Measurements from ENCODE around the gene IQSEC1. TPM values are rescaled to one million over a fixed set of nuclear protein-coding genes. Genes with fewer than 3 reads are reported as not detected.

IQSEC1 gene
- total RNA-seq, 1 donor from 2014 or later = 82.3 TPM

- H3K4me3 ChIP-seq = peak overlapping the region; percentile 43
- ATAC-seq (no peak), DNase-seq (no peak)
- peaks cover 89% of the 10 kb centered on the region for H3K4me1 ChIP-seq
- intact Hi-C loops (cut with DNase I) = no loop called here
- no peaks in the 10 kb centered on the region for H3K9me3 ChIP-seq
- no peaks in the 10 kb centered on the region for H3K27me3 ChIP-seq (ENCODE audit: low read depth)
- TF ChIP-seq CTCF (IDR thresholded peaks at IDR 0.05) = no peak
- H3K27ac ChIP-seq = peak overlapping the region; percentile 89
- H3K36me3 ChIP-seq = no peaks in the 10 kb centered on the region
Measured at GRCh38 chr3:13013566-13013965, 59.7 kb downstream of the IQSEC1 start.

GRCh38 chr3:13013151-13013561, 60.1 kb downstream of the IQSEC1 start:
- ATAC-seq (no peak), DNase-seq (peak; percentile 61)
- Histone ChIP-seq H3K36me3 (no peaks in the 10 kb centered on the region), H3K27me3 (ENCODE audit: low read depth) (no peaks in the 10 kb centered on the region), H3K27ac (peak overlapping the region; percentile 89), H3K4me1 (peaks cover 89% of the 10 kb centered on the region), H3K4me3 (peak overlapping the region; percentile 43), H3K9me3 (no peaks in the 10 kb centered on the region)
- no peak for TF ChIP-seq CTCF (IDR thresholded peaks at IDR 0.05)
- intact Hi-C loops (cut with DNase I) = no loop called here

- peaks cover 89% of the 10 kb centered on the region for H3K4me1 ChIP-seq
- no peak for TF ChIP-seq CTCF (IDR thresholded peaks at IDR 0.05)
- H3K9me3 ChIP-seq = no peaks in the 10 kb centered on the region
- H3K27ac ChIP-seq = peak overlapping the region; percentile 89
- no peaks in the 10 kb centered on the region for H3K27me3 ChIP-seq (ENCODE audit: low read depth)
- H3K36me3 ChIP-seq = no peaks in the 10 kb centered on the region
- no peak overlapping the region for H3K4me3 ChIP-seq
- ATAC-seq = peak; percentile 77 to 79
- intact Hi-C loops (cut with DNase I) = no loop called here
- DNase-seq = peak; percentile 90
Measured at GRCh38 chr3:13012221-13012691, 61.0 kb downstream of the IQSEC1 start.

GRCh38 chr3:13011573-13012220, 61.5 kb downstream of the IQSEC1 start:
- no peak for TF ChIP-seq CTCF (IDR thresholded peaks at IDR 0.05)
- H3K27ac ChIP-seq = peak overlapping the region; percentile 89
- DNase-seq = peak; percentile 80
- no peak overlapping the region for H3K4me3 ChIP-seq
- H3K36me3 ChIP-seq = no peaks in the 10 kb centered on the region
- H3K4me1 ChIP-seq = peaks cover 89% of the 10 kb centered on the region
- intact Hi-C loops (cut with DNase I) = no loop called here
- no peaks in the 10 kb centered on the region for H3K9me3 ChIP-seq
- no peaks in the 10 kb centered on the region for H3K27me3 ChIP-seq (ENCODE audit: low read depth)
- ATAC-seq = peak; percentile 48 to 51

GRCh38 chr3:13010780-13011572, 62.3 kb downstream of the IQSEC1 start:
- H3K36me3 ChIP-seq = no peaks in the 10 kb centered on the region
- no peak overlapping the region for H3K4me3 ChIP-seq
- H3K4me1 ChIP-seq = peaks cover 85% of the 10 kb centered on the region
- peak overlapping the region; percentile 89 for H3K27ac ChIP-seq
- no peak for TF ChIP-seq CTCF (IDR thresholded peaks at IDR 0.05)
- ATAC-seq (no peak), DNase-seq (peak; percentile 33)
- H3K9me3 ChIP-seq = no peaks in the 10 kb centered on the region
- H3K27me3 ChIP-seq (ENCODE audit: low read depth) = no peaks in the 10 kb centered on the region
- intact Hi-C loops (cut with DNase I) = no loop called here

Data from lower lobe of right lung (tissue), 2 donors.